ENCODE results near the gene TTYH1.
"Not testable (repeated sequence)": the region's sequence is repeated elsewhere in the genome, so short reads cannot be mapped to it uniquely, and the experiment has no call there.

The TTYH1 gene

DNA sequence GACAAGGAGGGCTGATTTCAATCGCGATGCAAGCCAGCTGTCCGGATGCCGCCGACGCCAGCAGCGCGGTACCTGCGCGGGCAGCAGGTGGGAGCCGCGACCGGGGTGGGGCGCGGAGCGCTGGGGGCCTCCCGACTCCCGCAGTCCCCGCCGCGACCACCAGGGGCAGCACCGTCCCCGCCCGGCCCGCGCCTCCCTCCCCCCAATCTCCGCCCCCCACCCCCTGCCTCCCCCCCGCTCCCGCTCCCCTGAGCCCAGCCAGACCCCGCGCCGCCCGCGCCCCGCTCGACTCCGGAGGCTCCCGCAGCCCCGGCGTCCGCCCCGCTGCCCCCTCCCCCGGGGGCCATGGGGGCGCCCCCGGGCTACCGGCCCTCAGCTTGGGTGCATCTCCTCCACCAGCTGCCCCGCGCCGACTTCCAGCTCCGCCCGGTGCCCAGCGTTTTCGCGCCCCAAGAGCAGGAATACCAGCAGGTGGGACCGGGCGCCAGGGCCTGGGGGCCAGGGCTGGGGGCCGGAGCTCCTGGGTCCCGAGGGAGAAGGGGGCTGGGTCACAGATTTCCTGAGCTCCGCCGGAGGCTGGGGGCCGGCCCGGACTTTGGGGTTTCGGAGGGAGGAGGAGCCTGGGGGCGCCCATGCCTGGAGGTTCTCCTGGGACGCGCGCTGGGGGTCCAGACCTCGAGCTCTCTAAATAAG lies at the start of gene TTYH1:
Gene TTYH1 (plus strand): TSS at position 257 of the 693 bp plus-strand sequence. CDS start 89 bp downstream, at position 346.
- DNase-seq, result peak in 1 of 4 experiments; percentile 13

DNA sequence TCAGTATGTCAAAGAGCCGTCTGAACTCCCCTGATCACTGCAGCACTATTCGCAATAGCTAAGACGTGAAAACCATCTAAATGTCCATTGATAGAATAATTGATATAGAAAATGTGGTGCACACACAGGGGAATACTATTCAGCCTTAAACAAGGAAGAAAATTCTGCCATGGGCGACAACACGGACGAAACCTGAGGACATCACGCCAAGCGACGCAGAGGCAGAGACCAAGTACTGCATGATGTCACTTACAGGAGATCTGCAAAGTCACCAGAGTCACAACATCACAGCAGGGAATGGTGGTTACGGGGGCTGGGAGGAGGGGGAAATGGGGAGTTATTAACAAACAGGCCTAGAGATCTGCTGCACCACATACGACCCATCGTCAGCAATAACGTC lies 49.5 kb upstream of the TTYH1 start:
- DNase-seq, result not testable (repeated sequence)

DNA sequence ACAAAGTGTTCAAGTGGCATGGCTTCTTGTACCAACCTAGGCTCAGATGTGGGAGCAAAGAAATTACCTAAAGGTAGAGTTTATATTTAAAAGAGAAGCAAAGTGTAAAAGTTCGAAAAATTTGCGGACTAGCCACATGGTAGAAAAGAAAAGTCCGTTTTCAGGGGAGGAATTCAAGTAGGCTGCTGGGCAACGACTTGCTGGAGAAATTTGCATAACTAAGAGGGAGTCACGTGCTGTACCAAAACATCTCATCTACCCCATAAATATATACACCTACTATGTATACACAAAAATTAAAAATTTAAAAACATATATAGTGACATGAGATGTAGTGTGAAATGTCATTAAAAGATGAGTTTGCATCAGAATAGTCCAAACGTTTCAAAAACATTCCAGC lies 48.5 kb upstream of the TTYH1 start:
- no peak for DNase-seq

DNA sequence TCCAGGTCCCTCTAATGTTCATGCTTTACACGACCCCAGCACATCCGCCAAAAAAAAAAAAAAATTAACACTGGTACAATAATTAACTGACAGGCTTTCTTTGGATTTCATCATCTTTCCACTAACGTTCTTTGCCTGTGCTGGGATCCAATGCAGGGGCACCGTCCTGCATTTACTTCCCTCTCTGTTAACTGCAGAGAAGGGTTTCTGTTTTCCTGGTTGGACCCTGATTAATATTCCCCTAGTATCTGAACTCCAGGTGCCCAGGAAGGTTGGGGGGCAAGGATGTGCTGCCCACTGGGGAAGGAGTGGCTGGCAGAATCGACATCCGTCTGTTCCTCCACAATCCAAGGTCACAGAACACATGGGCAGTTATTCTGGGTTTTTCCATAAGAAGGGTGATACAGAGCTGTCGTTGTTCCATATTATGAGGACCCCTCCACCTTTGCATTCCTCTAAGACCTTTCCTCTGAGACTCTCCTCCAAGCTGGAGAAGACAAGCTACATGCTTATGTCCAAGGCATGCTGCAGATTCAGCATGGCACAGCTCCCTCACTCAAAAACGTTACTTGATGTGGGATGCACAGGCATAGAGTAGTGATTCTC lies 46.1 kb upstream of the TTYH1 start:
- no peak for DNase-seq

DNA sequence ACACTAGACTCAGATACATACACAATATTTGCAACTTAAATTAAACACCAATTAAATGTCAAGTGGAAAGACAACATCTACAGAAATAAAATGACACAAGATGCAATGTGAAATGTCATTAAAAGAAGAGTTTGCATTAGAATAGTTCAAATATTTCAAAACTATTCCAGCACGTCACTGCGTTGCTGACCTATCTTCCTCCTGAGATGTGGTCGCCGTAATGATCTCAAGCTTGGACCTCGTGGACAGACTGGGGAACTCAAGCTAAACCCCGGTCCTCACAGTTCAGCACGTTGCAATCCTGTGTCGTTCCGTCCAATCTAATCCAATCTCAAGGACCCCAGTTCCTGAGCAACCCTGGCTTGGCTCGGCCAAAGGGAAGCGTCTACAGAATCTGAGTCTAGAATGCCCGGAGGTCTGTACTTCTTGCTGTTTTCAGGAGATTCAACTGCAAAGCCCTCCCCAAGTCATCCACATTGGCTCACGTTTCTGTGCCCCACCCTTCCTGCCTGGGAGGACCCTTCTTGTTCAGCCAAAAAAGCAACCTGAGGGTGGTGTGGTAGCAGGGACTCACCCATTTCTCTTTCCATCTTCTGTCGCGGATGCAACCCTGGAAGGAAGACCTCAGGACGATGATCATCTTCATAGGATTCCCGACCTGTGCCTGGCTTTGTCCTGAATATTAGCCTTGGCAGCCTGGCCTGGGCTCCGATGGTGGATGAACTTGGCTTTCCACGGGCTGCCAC lies 45.4 kb upstream of the TTYH1 start:
- not testable (repeated sequence) for DNase-seq

DNA sequence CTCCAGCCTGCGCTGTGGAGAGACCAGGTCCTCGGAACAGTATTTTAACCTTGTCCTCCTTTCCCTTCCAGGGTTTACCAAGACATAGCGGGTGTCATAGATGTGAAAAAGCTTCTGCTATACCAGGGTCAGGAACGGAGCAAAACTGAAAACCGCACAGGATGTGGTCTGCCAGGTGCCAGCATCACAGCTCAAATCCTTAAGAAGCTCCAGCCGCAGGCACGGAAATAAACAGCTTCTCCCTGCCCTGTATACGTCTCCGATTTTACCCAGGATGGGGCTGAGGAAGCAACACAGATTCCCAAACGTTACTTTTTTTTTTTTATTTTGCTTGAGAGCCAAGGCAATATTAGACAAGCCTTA lies 44.8 kb upstream of the TTYH1 start:
- not testable (repeated sequence) for DNase-seq

DNA sequence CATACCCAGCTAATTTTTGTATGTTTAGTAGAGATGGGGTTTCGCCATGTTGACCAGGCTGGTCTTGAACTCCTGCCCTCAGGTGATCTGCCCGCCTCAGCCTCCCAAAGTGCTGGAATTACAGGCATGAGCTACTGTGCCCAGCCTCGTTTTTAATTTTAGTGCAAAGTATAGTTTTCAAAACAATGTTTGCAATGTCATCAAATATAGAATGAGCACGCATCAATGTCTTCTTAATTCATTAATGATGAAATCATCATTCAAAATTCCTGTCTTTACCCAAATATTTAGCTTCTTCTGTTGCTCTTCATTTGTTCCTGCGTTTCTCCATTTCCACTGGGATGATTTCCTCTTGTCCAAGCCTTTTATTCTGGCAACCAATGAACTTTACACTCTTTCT lies 43.8 kb upstream of the TTYH1 start:
- DNase-seq, result not testable (repeated sequence)

DNA sequence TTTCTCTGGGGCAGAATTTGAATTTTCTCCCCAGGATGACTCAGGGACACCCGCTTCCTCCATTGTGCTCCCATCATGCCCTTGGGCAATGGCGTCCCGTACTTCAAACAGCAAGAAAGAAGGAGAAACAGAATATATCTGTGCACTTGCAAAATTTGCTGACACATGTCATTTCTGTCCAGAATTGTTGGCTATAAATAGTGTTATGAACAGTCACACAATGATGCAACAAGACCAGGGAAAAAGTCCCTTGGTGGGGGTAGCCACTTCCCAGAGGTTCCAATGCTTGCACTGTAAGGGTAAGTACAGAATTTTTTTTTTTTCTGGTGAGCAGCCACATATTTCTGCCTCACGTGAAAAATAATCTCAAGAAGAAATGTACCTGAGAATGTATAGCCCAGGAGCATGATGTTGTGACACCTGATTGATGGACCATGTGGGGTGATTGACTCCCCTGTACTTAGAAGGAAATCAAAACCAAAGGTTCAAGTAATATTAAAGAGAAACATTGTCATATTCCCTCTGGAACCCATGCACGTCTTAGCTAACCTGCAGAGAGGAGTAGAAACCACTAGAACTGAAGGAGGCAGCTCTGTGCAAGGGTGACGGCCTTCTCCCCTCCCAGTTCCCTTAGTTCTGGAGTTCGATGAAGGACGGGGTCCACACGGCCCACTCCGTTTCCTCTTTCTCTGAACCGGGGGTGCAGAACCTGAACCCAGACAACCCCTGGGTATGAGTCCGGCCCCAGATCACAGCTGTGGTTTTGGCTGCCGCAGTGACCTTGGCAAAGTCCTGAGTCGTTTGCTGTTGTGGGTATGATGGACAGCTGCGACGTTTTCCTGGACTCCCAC lies 41.3 kb upstream of the TTYH1 start:
- DNase-seq, result no peak

DNA sequence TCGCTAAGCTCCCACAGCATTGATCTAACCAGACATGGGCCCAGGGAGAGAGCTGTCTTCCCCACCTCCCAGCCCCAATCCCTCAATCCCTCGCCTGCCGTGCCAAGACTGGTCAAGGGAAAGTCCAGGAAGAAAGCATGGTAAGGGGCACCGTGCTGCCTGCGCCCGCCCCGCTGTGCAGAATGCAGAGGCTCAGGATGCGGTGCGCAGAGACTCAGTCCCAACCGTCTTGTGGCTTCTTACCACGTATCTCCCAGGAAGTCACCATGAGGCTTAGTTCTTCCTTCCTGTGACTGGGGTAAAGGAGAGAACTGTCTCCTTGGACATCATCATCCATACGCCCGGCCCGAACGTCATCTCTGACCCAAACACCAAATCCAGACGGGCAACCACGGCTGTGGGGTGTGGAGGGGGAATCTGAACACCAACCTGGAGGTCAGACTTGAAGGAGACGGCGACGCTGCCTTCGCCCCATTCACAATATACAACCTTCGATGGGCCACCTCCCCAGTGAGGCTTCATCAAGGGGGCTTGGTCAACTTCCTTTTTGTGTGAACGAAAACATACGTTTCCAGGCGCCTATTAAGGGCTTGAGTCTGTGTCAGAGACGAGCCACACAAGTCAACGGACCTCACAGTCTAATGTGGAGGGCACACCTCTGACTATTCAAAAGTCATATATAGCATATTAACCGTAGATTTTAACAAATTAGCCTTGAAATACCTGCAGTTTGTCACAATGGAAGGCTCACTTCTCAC lies 39.9 kb upstream of the TTYH1 start:
- not testable (repeated sequence) for DNase-seq

DNA sequence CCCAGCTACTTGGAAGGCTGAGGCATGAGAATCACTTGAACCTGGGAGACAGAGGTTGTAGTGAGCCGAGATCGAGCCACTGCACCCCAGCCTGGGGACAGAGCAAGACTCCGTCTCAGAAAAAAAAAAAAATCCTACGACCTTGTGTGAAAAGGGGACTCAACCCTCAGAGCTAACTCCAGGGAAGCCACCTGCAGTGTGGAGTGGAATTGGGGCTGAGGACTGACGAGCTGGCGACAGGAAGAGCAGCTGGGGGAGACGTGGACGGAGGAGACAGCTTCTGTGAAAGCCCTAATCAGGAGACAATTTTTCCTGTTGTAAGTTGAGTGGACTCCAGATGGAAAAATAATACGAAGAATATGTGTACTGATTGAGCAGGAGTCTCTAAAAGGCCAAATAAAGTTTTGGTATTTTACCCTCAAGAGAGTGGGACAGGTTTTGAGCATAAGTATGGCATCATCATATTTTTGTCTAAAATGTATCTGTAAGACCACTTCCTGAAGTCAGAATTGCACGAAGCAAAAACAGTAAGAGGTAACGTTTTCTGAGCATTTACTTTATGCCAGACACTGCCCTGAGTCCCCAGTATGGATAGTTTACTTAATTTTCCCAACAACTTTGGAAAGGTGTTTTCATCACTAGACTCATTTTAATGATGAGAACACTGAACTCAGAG lies 38.5 kb upstream of the TTYH1 start:
- DNase-seq, result no peak

DNA sequence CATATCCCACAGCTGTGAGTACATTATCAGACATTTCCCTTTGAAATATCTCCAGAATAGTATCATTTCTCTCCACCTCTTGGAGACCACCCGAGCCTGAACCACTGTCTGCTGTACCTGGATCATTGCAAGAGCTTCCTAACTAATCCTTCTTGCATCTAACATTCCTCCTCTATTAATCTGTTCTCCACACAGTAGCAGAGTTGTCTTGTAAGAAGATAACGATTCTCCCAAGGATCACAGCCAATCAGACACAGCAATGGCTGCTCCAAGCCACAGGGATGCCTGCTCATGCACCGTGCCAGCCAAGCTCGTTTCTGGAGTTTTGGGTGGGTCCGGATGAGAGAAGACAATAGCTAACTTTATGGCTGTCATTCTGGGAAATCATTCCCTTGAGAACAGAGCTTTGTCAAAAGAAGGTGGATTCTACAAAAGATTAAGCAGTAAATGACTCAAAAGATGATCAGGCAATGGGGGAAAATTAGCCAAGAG lies 36.0 kb upstream of the TTYH1 start:
- no peak for DNase-seq

DNA sequence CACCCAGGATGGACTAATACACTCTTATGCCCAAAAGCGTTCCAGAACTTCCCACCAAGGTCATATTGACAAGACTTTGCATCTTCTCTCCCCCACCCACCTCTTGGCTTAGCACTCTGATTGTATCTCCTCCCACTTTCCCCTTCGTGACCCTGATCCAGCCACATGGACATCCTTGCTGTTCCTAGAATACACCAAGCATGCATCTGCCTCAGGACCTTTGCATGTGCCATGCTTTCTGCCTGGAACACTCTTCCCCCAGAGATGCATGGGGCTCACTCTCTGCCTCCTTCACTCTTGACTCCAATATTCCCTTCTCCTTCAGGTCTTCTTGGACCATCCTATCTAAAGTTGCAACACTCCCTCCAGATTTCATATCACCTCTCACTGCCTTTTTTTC lies 34.4 kb upstream of the TTYH1 start:
- DNase-seq, result no peak

DNA sequence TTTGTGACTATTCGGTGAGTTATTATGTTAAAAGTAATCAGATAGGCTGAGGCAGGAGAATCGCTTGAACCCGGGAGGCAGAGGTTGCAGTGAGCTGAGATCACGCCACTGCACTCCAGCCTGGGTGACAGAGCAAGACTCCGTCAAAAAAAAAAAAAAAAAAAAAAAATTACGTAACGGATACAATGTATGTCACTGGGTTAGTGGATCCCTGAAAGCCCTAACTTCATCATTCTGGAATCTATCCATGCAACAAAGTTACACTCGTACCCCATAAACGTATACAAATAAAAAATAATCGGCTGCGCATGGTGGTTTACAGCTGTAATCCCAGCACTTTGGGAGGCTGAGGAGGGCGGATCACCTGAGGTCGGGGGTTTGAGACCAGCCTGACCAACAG lies 33.2 kb upstream of the TTYH1 start:
- DNase-seq, result not testable (repeated sequence)

DNA sequence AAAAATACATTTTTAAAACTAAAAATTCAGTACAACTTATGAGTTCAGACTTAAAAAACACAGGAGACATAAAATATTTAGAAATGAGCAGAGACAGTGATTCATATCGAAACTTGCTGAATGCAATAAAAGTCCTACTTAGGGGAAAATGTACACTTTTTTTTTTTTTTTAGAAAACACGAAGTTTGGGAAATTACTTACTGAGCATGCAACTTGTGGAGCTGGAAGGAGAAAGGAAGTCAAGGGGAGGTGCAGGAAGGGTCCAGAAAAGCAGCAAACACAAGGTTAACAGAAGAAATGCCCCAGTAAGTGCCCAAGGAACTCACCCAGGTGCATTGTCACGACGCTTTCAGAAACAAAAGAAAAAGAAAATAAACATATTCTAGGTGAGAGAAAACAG lies 31.9 kb upstream of the TTYH1 start:
- no peak for DNase-seq

DNA sequence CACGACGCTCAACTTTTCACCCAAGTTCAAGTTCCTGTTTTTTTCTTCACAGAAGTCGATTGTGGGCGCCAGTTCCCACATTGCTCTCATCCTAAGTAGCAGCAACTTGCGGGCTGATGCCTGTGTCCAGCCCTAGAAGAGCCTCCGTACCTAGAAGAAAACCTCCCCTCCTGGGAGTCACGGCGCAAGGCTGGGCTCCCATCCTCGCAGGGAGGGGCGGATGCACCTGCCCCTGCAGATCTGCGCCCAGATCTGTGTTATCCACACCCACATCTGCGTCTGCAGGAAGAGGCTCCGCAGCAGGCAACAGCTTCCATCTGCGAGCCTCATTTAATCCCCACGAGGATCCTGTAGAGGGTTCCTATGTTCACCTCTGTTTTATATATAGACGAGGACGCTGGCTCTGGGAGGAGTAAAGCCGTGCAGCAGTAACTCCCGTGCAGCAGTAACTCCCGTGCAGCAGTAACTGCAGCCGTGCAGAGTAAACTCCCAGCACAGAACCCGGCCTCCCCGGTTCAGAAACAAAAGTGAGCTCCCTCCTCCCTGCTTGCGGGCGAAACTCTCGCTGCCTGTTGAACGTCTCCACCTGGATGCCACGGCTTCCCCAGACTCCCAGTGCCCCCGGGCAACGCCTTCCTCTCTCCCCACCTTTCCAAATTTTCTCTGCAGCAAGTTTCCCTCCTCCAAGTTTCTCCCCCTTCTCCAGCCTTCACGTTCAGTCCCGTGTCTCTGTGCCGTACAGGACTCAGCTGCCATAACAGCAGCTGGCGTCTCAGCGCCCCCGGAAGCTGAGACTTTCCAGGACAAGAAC lies 27.1 kb upstream of the TTYH1 start:
- peak in 2 of 4 experiments; percentile 10 to 16 for DNase-seq

DNA sequence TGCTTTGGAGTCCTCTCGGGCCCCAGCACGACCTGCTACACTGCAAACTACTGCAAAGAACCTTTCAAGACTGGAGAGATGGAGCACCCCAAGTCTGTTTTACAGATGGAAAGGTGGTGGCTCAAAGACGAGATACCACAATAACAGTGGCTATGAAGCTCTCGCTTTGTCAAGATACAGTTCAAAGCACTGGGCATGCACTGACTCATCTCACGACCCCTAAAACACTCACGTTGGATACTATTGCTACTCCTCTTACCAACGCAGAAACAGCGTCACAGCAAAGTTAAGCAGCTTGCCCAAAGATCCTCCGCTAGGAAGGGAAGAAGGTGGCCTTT lies 26.5 kb upstream of the TTYH1 start:
- DNase-seq, result no peak

DNA sequence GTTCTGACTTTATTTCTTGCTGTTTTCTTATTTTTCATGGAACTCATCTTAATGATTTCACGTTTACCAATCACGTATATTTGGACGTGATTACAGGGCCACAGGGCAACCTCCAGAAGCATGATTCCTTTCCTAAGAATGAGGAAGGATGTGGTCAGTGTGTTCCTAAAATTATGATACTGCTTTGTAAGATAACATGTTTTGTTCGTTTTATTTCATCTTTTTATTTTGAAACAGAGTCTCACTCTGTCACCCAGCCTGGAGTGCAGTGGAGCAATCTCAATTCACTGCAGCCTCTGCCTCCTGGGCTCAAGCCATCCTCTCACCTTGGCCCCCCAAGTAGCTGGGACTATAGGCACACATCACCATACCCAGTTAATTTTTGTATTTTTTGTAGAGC lies 25.7 kb upstream of the TTYH1 start:
- no peak for DNase-seq

DNA sequence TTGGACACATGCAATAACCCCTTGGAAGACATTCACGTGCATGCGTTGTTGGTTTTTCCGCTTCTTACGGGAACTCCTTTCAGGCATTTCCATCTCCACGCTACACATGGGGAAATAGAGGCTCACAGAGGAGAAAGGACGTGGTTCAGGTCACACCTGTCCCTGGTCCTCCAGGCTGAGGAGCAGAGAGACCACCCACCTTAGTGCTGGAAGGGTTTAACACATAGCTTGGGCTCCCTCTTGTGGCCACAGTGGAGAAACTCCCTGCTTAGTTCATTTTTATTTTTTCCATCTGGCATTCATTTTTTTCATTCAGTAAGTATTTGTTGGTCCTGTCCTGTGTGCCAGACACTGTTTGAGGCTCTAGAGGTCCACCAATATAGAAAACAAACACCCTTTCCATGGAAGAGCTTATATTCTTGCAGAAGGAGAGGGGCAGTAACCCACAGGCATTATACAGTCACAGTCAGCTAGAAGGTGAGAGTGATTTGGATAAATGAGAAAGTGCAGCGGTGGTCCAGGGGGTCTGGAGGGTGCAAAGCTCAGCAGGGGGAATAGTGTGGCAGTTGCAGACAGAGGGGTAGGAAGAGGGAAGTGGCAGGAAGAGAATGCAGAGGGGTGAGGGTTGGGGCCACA lies 24.2 kb upstream of the TTYH1 start:
- peak; percentile 21 to 59 (median 47) for DNase-seq

DNA sequence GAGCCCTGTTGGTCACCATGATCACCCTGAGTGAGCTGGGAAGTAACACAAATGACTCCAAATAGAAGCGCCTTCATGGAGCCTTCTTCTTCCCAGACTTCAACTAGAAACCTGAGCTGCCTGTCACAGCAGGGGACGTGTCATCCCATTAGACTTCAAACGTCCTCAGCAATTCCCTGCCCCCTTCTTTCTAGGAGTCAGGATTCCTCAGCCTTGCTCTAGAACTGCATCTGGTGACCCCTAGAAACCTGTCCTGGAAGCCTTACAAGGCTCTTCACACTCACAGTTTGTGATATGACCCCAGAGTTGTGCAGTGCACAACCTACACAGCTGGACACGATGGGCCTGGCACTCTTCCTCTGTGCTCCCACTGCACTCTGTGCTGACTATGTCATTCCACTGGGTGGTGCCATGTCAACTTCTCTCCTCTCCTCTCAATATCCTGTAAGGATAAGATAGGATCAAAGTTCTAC lies 23.6 kb upstream of the TTYH1 start:
- no peak for DNase-seq

DNA sequence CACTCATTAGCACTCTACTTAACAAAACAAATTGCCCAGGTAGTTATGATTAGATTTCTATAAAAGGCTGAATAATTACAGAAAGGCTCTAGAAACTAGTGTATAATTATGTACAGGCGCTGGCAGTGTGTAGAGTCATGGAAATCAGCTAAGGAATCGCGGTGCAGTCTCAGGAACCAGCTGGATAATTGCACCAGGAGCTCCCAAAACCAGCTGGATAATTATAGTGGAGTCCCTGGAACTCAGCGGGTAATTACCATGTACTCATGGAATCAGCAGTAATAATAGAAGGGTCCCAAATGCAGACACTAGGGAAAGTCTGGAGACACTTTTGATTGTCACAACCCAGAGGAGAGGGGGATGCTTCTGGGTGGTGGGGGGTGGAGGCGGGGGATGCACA lies 23.2 kb upstream of the TTYH1 start:
- no peak for DNase-seq
